GM19023 (cell line): ENCODE results near the gene ITIH5.

Source experiments
- ATAC-seq: cut with Tn5 transposase; IDR thresholded peaks from one replicate; pipeline ENCODE4 v1.9.1; 2021; ENCODE audit warnings: mild to moderate bottlenecking, moderate library complexity; ENCODE audit not compliant: unreplicated experiment

The ITIH5 gene

GRCh38 chr10:7525314-7526016 lies 141.3 kb downstream of the ITIH5 start:
- ATAC-seq, result peak; percentile 62

- no peak for ATAC-seq
These were observed 143.1 kb downstream of the ITIH5 start for GRCh38 chr10:7523656-7524055.

- ATAC-seq, result peak; percentile 82
These were observed 146.0 kb downstream of the ITIH5 start for GRCh38 chr10:7520507-7521485.

- ATAC-seq, result no peak
These were observed 147.4 kb downstream of the ITIH5 start for GRCh38 chr10:7519351-7519750.

GRCh38 chr10:7518693-7519092 lies 148.1 kb downstream of the ITIH5 start:
- ATAC-seq, result no peak

GRCh38 chr10:7515439-7515838 lies 151.3 kb downstream of the ITIH5 start:
- ATAC-seq, result no peak

- ATAC-seq, result no peak
These were observed 152.8 kb downstream of the ITIH5 start for GRCh38 chr10:7513936-7514335.

GRCh38 chr10:7513455-7513854 lies 153.3 kb downstream of the ITIH5 start:
- no peak for ATAC-seq

GRCh38 chr10:7512487-7512886 lies 154.3 kb downstream of the ITIH5 start:
- no peak for ATAC-seq

GRCh38 chr10:7511612-7512011 lies 155.2 kb downstream of the ITIH5 start:
- no peak for ATAC-seq
